Natural killer cell (primary cell): ENCODE data around the gene RASSF1. TPM values are rescaled to one million over a fixed set of nuclear protein-coding genes. Genes with fewer than 3 reads are reported as not detected.

ENCODE experiments used
- ATAC-seq, 3 donors: fragments of 150-1000 bp in 2 of 3; fragments of 200-7000 bp in 1 of 3; cut with Tn5 transposase; 1 replicate in 1 of 3; 2 replicates in 2 of 3; pipeline ENCODE4 v1.10.0; 2021; ENCODE audit warnings: mild to moderate bottlenecking in 2 of 3, moderate library complexity in 2 of 3
- DNase-seq, 2 donors: peaks; one replicate each; pipeline versions ENCODE4 v3.0.0 to v3.0.0-alpha.2; 2013 to 2021; ENCODE audit warnings: mixed read lengths in 1 of 2
- H3K27ac ChIP-seq: one replicate; pipeline ENCODE4 v1.5.1; 2013; ENCODE audit warnings: mild to moderate bottlenecking, low read length
- H3K27me3 ChIP-seq: one replicate; pipeline ENCODE4 v1.6.1; 2013; ENCODE audit warnings: low read length; ENCODE audit not compliant: control insufficient read depth, insufficient read depth
- H3K36me3 ChIP-seq: one replicate; pipeline ENCODE4 v1.6.1; 2013; ENCODE audit warnings: low read length; ENCODE audit not compliant: control insufficient read depth, insufficient read depth
- H3K4me1 ChIP-seq: one replicate; pipeline ENCODE4 v1.6.1; 2013; ENCODE audit warnings: low read length; ENCODE audit not compliant: control insufficient read depth, insufficient read depth
- H3K4me3 ChIP-seq: one replicate; pipeline ENCODE4 v1.5.1; 2013; ENCODE audit warnings: low read length
- H3K9me3 ChIP-seq: one replicate; pipeline ENCODE4 v1.6.1; 2013; ENCODE audit warnings: low read length; ENCODE audit not compliant: control insufficient read depth, insufficient read depth
- H3K27ac Mint-ChIP-seq, 2 donors: one replicate each; pipeline ENCODE4 v1.8.0; 2022; ENCODE audit warnings: mild to moderate bottlenecking in 2 of 2, mixed read lengths in 2 of 2, moderate library complexity in 1 of 2
- H3K27me3 Mint-ChIP-seq, 2 donors: one replicate each; pipeline ENCODE4 v1.8.0; 2022; ENCODE audit warnings: low read depth in 2 of 2, mixed read lengths in 2 of 2
- H3K36me3 Mint-ChIP-seq: one replicate; pipeline ENCODE4 v1.8.0; 2022; ENCODE audit warnings: mixed read lengths
- H3K4me1 Mint-ChIP-seq, 2 donors: one replicate each; pipeline ENCODE4 v1.8.0; 2022; ENCODE audit warnings: mixed read lengths in 2 of 2
- H3K4me3 Mint-ChIP-seq: one replicate; pipeline ENCODE4 v1.8.0; 2022; ENCODE audit warnings: mild to moderate bottlenecking, moderate library complexity, mixed read lengths
- H3K9me3 Mint-ChIP-seq, 2 donors: one replicate each; pipeline ENCODE4 v1.8.0; 2022; ENCODE audit warnings: mixed read lengths in 2 of 2
- CTCF ChIP-seq: fragments of 200-600 bp; IDR thresholded peaks from one replicate; pipeline ENCODE4 v1.8.0; 2022; ENCODE audit warnings: antibody characterized with exemption
- WGBS: methylation state at CpG from one replicate; pipeline ENCODE4 v1.1.7; 2013; ENCODE audit warnings: missing lambda C conversion rate; ENCODE audit not compliant: insufficient coverage; 5-methylcytosine and 5-hydroxymethylcytosine counted together
- intact Hi-C: fragments of 100-400 bp; cut with micrococcal nuclease; formaldehyde crosslinking; loops from one replicate; pipeline ENCODE4 v1.14.2; 2022
- total RNA-seq, 4 donors: library from RNA; stranded (reverse); fragments of 120-200 nt in 1 of 4; gene quantifications; one replicate each; pipeline versions ENCODE4 v1.2.3 to v1.2.4, GENCODE V29; 2013 to 2022

The RASSF1 gene
- total RNA-seq, 3 donors from 2014 or later (not counting 1 experiment from before 2014, with no cell fraction given): 298 to 329 (median 305) TPM

DNA sequence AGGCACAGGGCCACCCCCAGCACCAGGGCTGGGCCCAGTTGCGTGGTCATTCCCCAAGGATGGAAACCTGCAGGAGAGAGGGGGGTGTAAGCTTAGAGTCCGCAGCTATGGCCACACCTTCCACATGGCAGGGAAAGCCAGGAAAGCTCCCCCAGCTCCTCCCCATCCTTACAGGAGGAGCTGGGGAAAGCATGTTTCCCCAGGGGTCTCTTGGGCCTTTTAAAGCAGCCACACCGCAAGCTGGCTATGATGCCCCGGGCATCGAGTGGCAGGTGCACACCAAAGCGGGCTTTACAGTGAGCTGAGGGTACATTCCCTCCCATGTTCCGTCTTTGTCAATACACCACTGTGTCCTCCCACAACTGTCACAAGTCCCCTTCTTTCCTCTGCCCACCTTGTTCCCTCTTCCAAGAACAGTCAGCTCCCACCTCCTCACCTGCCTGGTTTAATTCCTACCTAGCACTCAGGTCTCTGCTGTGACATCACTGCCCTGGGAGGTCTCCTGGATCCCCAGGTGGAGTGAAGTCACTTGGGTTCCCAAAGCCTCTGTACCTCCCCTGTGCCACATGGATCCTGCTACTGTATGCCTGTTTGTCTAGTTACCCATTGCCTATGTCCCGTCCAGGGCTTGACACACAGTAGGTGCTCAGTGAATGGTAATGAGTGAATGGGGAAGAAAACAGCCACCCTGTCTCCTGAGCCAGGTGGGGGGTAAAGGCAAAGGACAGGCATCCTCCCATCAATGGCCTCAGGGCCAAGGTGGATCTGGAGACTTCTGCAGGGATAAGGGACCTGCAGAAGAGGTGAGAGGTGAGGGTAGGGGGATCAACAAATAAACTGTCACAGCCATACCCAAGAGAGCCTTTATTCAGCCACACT, 44.8 kb downstream of the RASSF1 start:
- WGBS: 96% methylated on average over 8 of the region's 8 CpGs
- ATAC-seq: no peak
- Histone ChIP-seq H3K4me1 (peaks cover 45% of the 10 kb centered on the region), H3K9me3 (no peaks in the 10 kb centered on the region), H3K36me3 (peaks cover 2% of the 10 kb centered on the region), H3K4me3 (no peak overlapping the region), H3K27me3 (no peaks in the 10 kb centered on the region), H3K27ac (no peak overlapping the region)
- Mint-ChIP-seq H3K9me3 (no peaks in the 10 kb centered on the region), H3K4me1 (peaks cover 33 to 48% of the 10 kb centered on the region in 2 donors), H3K4me3 (no peak overlapping the region), H3K27me3 (no peaks in the 10 kb centered on the region), H3K27ac (peak overlapping the region in 1 of 2 donors; percentile 72), H3K36me3 (no peaks in the 10 kb centered on the region)
- no peak for DNase-seq
- TF ChIP-seq CTCF: no peak
- intact Hi-C loops: loop anchor here (5.0 kb wide), 1 partner anchor 42 kb away; no protein-coding TSS in a partner anchor

DNA sequence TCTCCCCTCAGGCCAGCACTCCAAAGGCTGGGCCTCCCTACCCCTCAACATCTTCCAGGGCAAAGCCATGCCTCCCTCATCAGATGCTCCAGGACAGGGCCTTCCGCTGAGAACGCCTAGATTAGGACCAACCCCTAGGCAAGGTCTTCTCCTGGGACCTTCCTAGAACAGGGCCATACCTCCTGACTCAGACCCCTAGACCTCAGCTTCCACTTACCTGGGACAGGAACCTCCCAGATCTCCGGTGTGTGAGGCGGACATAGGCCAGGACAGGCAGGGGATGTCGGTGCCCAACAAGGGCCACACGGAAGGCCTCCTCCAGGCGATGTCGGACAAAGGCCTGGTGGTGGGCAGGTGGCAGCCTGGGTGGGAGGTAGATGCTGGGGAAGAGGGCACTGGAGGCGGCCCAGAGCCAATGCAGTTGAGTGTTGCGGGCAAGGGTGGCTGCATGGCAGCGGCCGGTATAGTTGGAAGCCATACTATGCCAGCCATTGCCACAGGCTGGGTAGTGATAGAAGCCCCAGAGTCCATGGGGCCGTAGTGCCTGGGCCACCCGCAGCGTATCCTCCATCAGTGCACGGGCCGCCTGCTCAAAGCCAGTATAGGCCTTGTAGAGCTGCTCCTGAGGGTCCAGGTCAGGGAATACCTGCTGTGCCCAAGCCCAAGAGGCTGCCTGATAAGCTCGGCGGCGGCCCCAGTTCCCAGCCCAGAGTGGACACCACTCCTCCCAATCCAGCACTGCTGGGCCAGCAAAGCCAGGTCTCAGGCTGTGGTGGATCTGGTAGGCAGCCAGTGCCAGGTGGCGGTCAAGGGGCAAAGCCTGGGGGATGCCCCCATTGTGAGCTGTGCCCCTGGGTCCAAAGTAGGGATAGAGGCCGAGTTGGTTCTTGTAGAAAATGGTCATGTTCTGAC, 45.9 kb downstream of the RASSF1 start:
- H3K4me1 ChIP-seq: peaks cover 35% of the 10 kb centered on the region
- TF ChIP-seq CTCF: no peak
- no peak for DNase-seq
- H3K36me3 Mint-ChIP-seq: no peaks in the 10 kb centered on the region
- intact Hi-C loops: loop anchor here (5.0 kb wide), 1 partner anchor 43 kb away; no protein-coding TSS in a partner anchor
- no peak overlapping the region for H3K4me3 Mint-ChIP-seq
- no peaks in the 10 kb centered on the region for H3K27me3 Mint-ChIP-seq
- WGBS: 96% methylated on average over 22 of the region's 22 CpGs
- peaks cover 5% of the 10 kb centered on the region for H3K36me3 ChIP-seq
- H3K27ac Mint-ChIP-seq: no peak overlapping the region
- no peak overlapping the region for H3K4me3 ChIP-seq
- H3K9me3 ChIP-seq: no peaks in the 10 kb centered on the region
- no peak for ATAC-seq
- H3K4me1 Mint-ChIP-seq: peaks cover 24 to 38% of the 10 kb centered on the region in 2 donors
- no peaks in the 10 kb centered on the region for H3K9me3 Mint-ChIP-seq
- no peaks in the 10 kb centered on the region for H3K27me3 ChIP-seq
- no peak overlapping the region for H3K27ac ChIP-seq

DNA sequence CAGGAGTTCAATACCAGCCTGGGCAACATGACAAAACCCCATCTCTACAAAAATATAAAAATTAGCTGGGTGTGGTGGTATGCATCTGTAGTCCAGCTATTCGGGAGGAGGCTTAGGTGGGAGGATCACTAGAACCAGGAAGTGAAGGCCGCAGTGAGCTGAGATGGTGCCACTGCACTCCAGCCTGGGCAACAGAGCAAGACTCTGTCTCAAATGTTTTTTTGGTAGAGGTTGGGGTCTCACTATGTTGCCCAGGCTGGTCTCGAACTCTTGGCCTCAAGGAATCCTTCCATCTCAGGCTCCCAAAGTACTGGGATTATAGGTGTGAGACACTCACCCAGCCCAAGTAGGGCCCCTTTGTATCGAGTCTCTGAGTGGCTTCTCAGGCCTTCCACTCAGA, 46.5 kb downstream of the RASSF1 start:
- Mint-ChIP-seq H3K27ac (no peak overlapping the region), H3K9me3 (no peaks in the 10 kb centered on the region), H3K4me3 (no peak overlapping the region), H3K27me3 (no peaks in the 10 kb centered on the region), H3K4me1 (peaks cover 18 to 31% of the 10 kb centered on the region in 2 donors), H3K36me3 (no peaks in the 10 kb centered on the region)
- intact Hi-C loops: no loop called here
- no peak overlapping the region for H3K27ac ChIP-seq
- 89% methylated on average over 4 of the region's 4 CpGs for WGBS
- H3K4me1 ChIP-seq: peaks cover 32% of the 10 kb centered on the region
- H3K27me3 ChIP-seq: no peaks in the 10 kb centered on the region
- DNase-seq (no peak), ATAC-seq (no peak)
- no peak overlapping the region for H3K4me3 ChIP-seq
- TF ChIP-seq CTCF: no peak
- no peaks in the 10 kb centered on the region for H3K9me3 ChIP-seq
- peaks cover 9% of the 10 kb centered on the region for H3K36me3 ChIP-seq
